Gastroesophageal sphincter (tissue), 4 donors: ENCODE data around the gene PTPRN2. TPM values are rescaled to one million over a fixed set of nuclear protein-coding genes. Genes with fewer than 3 reads are reported as not detected.

Source experiments
- ATAC-seq: fragments of 150-250 bp; one replicate; pipeline ENCODE4 v1.9.1; 2016; ENCODE audit warnings: mild to moderate bottlenecking, moderate library complexity
- H3K27ac ChIP-seq, 4 donors: fragments of 200-600 bp; sonication (generic) in 3 of 4; 1 replicate in 3 of 4; 2 replicates in 1 of 4; pipeline ENCODE4 v1.5.1; 2016 to 2019
- H3K27me3 ChIP-seq: fragments of 200-600 bp; sonication (generic); one replicate; pipeline ENCODE4 v1.5.1; 2019
- H3K36me3 ChIP-seq, 2 donors: fragments of 200-600 bp; sonication (generic); one replicate each; pipeline ENCODE4 v1.5.1; 2019; ENCODE audit warnings: control low read depth in 1 of 2
- H3K4me1 ChIP-seq, 3 donors: fragments of 200-600 bp; sonication (generic); 1 replicate in 2 of 3; 2 replicates in 1 of 3; pipeline ENCODE4 v1.5.1; 2016 to 2019; ENCODE audit warnings: control low read depth in 2 of 3
- H3K4me3 ChIP-seq, 2 donors: fragments of 200-600 bp; sonication (generic); one replicate each; pipeline ENCODE4 v1.5.1; 2019; ENCODE audit warnings: mild to moderate bottlenecking in 1 of 2, moderate library complexity in 1 of 2
- H3K9me3 ChIP-seq, 3 donors: fragments of 200-600 bp; sonication (generic); one replicate each; pipeline ENCODE4 v1.5.1; 2017 to 2019; ENCODE audit warnings: control low read depth in 2 of 3
- CTCF ChIP-seq, 4 experiments: fragments of 200-600 bp in 2 of 4; fragments of 450-650 bp in 2 of 4; sonication (generic) in 1 of 4; IDR thresholded peaks; one replicate each; pipeline ENCODE4 v1.5.1; 2017 to 2019; ENCODE audit warnings: antibody characterized with exemption in 4 of 4, mild to moderate bottlenecking in 2 of 4, moderate library complexity in 2 of 4
- EP300 ChIP-seq: sonication (generic); formaldehyde crosslinking; IDR thresholded peaks from one replicate; pipeline ENCODE4 v1.6.1; 2017; ENCODE audit warnings: antibody characterized with exemption, mild to moderate bottlenecking
- POLR2A ChIP-seq, 2 donors: fragments of 450-650 bp; IDR thresholded peaks; one replicate each; pipeline ENCODE4 v1.6.1; 2017; ENCODE audit warnings: antibody characterized with exemption in 2 of 2, mild to moderate bottlenecking in 2 of 2, moderate library complexity in 1 of 2
- POLR2AphosphoS5 ChIP-seq: sonication (generic); formaldehyde crosslinking; IDR thresholded peaks from one replicate; pipeline ENCODE4 v1.6.1; 2017; ENCODE audit warnings: antibody characterized with exemption
- WGBS, 2 donors: methylation state at CpG; one replicate each; pipeline ENCODE4 v1.1.5; 2018; ENCODE audit warnings: low coverage in 1 of 2; 5-methylcytosine and 5-hydroxymethylcytosine counted together
- total RNA-seq, 4 donors: library from RNA; depleted of rRNA; stranded (reverse); fragments of >200 nt; gene quantifications; one replicate each; pipeline ENCODE4 v1.1.0, GENCODE V29; 2016

Gene PTPRN2
- total RNA-seq, 4 donors from 2014 or later, result 1.7 to 4.7 (median 3.3) TPM

- Histone ChIP-seq H3K4me3 (no peak overlapping the region), H3K27me3 (peaks cover 77% of the 10 kb centered on the region), H3K4me1 (no peaks in the 10 kb centered on the region), H3K27ac (no peak overlapping the region), H3K9me3 (no peaks in the 10 kb centered on the region), H3K36me3 (no peaks in the 10 kb centered on the region)
- TF ChIP-seq POLR2A (IDR thresholded peaks at IDR 0.05) (no peak), CTCF (IDR thresholded peaks at IDR 0.05) (no peak), POLR2AphosphoS5 (no peak), EP300 (no peak)
- WGBS, 2 donors, result 53% methylated on average over 12 of the region's 19 CpGs; no CpG with 5 or more reads in 1 of the 2 donors
- ATAC-seq, result no peak
Observed at GRCh38 chr7:157676456-157677255, 911.0 kb downstream of the PTPRN2 start.

GRCh38 chr7:157676001-157676400, 911.6 kb downstream of the PTPRN2 start:
- ATAC-seq, result no peak
- Histone ChIP-seq H3K27me3 (peaks cover 70% of the 10 kb centered on the region), H3K9me3 (no peaks in the 10 kb centered on the region), H3K36me3 (no peaks in the 10 kb centered on the region), H3K4me3 (no peak overlapping the region), H3K4me1 (no peaks in the 10 kb centered on the region), H3K27ac (no peak overlapping the region)
- WGBS, 2 donors, result 87 to 94% methylated on average over 5 to 6 of the region's 11 CpGs
- TF ChIP-seq CTCF (IDR thresholded peaks at IDR 0.05), result no peak
- no peak for TF ChIP-seq POLR2A (IDR thresholded peaks at IDR 0.05)
- no peak for TF ChIP-seq EP300
- no peak for TF ChIP-seq POLR2AphosphoS5

GRCh38 chr7:157675427-157675927, 912.1 kb downstream of the PTPRN2 start:
- Histone ChIP-seq H3K36me3 (no peaks in the 10 kb centered on the region), H3K27me3 (peaks cover 66% of the 10 kb centered on the region), H3K27ac (no peak overlapping the region), H3K9me3 (no peaks in the 10 kb centered on the region), H3K4me3 (no peak overlapping the region), H3K4me1 (no peaks in the 10 kb centered on the region)
- TF ChIP-seq CTCF (IDR thresholded peaks at IDR 0.05), result no peak
- TF ChIP-seq POLR2A (IDR thresholded peaks at IDR 0.05), result no peak
- no peak for TF ChIP-seq POLR2AphosphoS5
- no peak for TF ChIP-seq EP300
- no peak for ATAC-seq
- WGBS, 2 donors, result 75% methylated on average over 7 of the region's 21 CpGs; no CpG with 5 or more reads in 1 of the 2 donors

GRCh38 chr7:157674715-157675426, 912.8 kb downstream of the PTPRN2 start:
- no peak for TF ChIP-seq POLR2A (IDR thresholded peaks at IDR 0.05)
- TF ChIP-seq CTCF (IDR thresholded peaks at IDR 0.05), result no peak
- TF ChIP-seq POLR2AphosphoS5, result no peak
- TF ChIP-seq EP300, result no peak
- 83 to 84% methylated on average over 5 to 11 of the region's 30 CpGs for WGBS, 2 donors
- Histone ChIP-seq H3K4me1 (no peaks in the 10 kb centered on the region), H3K36me3 (no peaks in the 10 kb centered on the region), H3K27me3 (peaks cover 62% of the 10 kb centered on the region), H3K4me3 (no peak overlapping the region), H3K9me3 (no peaks in the 10 kb centered on the region), H3K27ac (no peak overlapping the region)
- ATAC-seq, result peak; percentile 31
